NB4 (cell line): ENCODE results near the gene AIG1.

Experiments
- DNase-seq: peaks from one replicate; pipeline ENCODE4 v3.0.0; 2010; ENCODE audit warnings: low read depth
- H3K4me3 ChIP-seq: one replicate; pipeline ENCODE4 v1.5.1; 2011; ENCODE audit warnings: mild to moderate bottlenecking, low read depth, low read length, moderate library complexity
- CTCF ChIP-seq: IDR thresholded peaks from one replicate; pipeline ENCODE4 v1.5.1; 2012; ENCODE audit warnings: low read depth, low read length
- MAX ChIP-seq: IDR thresholded peaks from 2 replicates; pipeline ENCODE4 v1.6.1; 2011; ENCODE audit warnings: low read depth, low read length
- MYC ChIP-seq: IDR thresholded peaks from 2 replicates; pipeline ENCODE4 v1.6.1; 2011; ENCODE audit warnings: low read depth, low read length
- POLR2A ChIP-seq: IDR thresholded peaks from 2 replicates; pipeline ENCODE4 v1.6.1; 2011; ENCODE audit warnings: mild to moderate bottlenecking; ENCODE audit not compliant: insufficient read length; ENCODE audit errors: extremely low read depth

Gene AIG1

GRCh38 chr6:143174516-143174915, 113.8 kb downstream of the AIG1 start:
- TF ChIP-seq MYC, result no peak
- no peak for TF ChIP-seq POLR2A
- no peak for TF ChIP-seq CTCF
- TF ChIP-seq MAX, result no peak
- no peak for DNase-seq

GRCh38 chr6:143174951-143175350, 114.3 kb downstream of the AIG1 start:
- DNase-seq, result no peak
- no peak overlapping the region for H3K4me3 ChIP-seq
- no peak for TF ChIP-seq CTCF
- TF ChIP-seq POLR2A, result no peak
- TF ChIP-seq MAX, result no peak
- TF ChIP-seq MYC, result no peak

More at GRCh38 chr6:143174516-143174915, 113.8 kb downstream of the AIG1 start:
- H3K4me3 ChIP-seq, result no peak overlapping the region

GRCh38 chr6:143176090-143177021, 115.7 kb downstream of the AIG1 start:
- TF ChIP-seq CTCF (peak; percentile 14), MYC (no peak)
- H3K4me3 ChIP-seq, result no peak overlapping the region
- DNase-seq, result no peak

GRCh38 chr6:143177706-143178105, 117.0 kb downstream of the AIG1 start:
- H3K4me3 ChIP-seq, result no peak overlapping the region
- TF ChIP-seq POLR2A, result no peak
- no peak for TF ChIP-seq CTCF
- no peak for TF ChIP-seq MAX
- TF ChIP-seq MYC, result no peak
- DNase-seq, result no peak

- no peak overlapping the region for H3K4me3 ChIP-seq
- no peak for DNase-seq
- no peak for TF ChIP-seq MAX
- TF ChIP-seq CTCF, result no peak
- TF ChIP-seq MYC, result no peak
- no peak for TF ChIP-seq POLR2A
These were observed 118.4 kb downstream of the AIG1 start for GRCh38 chr6:143179096-143179495.
